ENCODE data around the gene TAF9B.
A peak's percentile ranks its signal among the peaks of the same experiment; 100 is the strongest.
"Not testable (repeated sequence)": the region's sequence is repeated elsewhere in the genome, so short reads cannot be mapped to it uniquely, and the experiment has no call there.

TAF9B gene

DNA sequence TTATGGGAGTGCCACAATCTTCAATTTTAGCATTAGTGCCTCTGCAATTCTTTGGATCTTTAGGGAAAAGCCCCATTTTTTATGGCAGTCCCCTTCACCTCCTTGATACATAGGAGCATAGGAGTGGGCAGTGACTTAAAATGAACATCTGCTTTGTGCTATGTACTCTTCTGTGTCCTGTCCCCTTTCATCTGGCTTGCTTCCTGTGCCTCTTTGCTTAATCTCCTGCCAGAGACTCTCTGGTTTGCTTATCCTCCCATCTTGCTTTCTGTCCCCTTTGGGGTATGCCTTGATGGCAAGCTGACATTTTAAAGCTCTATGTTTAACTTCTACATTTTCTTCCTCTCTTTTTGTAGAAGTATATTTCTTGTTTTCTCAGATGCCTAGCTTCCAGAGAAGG lies 23.1 kb downstream of the TAF9B start:
- no peak for DNase-seq (ENCODE audit: low read depth in 2 of 2)

- no peak for DNase-seq (ENCODE audit: low read depth in 2 of 2)
Measured at GRCh38 chrX:78111140-78111931, 28.1 kb downstream of the TAF9B start.

DNA sequence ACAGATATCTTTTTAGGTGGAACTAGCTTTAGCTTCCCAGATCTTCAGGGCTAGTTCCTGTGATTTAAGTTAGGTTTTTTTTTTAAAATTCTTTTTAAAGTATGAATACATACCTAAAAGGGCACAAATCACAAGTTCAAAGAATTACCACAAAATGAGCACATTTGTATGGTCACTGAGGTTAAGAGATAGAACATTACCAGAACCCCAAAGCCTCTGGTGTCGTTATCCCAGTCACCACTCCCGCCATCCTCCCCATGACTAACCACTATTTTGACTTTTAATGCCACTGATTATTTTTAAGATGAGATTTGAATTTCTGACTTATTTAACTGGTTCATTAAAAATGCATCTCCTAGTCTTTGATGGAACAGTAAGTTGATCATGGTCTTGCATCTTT lies 30.0 kb downstream of the TAF9B start:
- no peak for DNase-seq (ENCODE audit: low read depth in 2 of 2)

GRCh38 chrX:78106651-78106986 lies 32.8 kb downstream of the TAF9B start:
- no peak for DNase-seq (ENCODE audit: low read depth in 2 of 2)

- no peak for DNase-seq (ENCODE audit: low read depth in 2 of 2)
Measured at GRCh38 chrX:78105944-78106650, 33.4 kb downstream of the TAF9B start.

DNA sequence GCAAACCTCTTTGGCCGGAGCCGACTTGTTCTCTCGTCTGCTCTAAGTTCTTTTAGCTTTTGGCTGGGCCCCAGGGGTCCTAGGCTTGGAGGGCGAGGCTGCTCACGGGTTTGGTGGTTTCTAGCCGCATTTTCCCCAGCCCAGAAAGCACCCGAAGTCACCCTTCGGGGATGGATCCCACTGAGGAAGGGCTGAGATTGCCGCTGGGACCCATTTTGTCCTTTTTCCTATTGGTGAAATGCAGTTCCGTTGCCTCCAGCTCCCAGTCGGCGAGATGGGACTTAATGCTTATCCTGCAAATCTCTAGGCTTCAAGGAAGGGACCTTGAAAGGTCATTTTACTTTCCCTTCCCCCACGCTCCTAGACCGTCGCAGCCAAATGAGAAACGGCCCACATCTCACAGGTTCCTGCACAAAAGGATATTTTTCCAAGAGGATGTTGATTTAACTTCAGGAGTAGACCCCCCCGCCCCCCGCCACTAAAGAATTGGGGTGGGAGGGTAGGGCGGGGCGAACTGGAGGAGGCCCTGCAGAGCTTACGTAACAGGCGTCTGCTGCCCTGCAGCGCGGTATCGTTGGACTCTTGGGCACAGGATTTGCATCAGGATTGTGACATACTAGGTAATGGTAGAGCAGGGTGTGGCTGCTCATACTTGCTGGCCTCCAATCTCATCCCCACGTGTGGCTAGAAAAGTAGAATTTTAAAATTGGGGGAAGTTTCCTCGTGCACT lies 34.8 kb downstream of the TAF9B start:
- no peak for DNase-seq (ENCODE audit: low read depth in 2 of 2)

DNA sequence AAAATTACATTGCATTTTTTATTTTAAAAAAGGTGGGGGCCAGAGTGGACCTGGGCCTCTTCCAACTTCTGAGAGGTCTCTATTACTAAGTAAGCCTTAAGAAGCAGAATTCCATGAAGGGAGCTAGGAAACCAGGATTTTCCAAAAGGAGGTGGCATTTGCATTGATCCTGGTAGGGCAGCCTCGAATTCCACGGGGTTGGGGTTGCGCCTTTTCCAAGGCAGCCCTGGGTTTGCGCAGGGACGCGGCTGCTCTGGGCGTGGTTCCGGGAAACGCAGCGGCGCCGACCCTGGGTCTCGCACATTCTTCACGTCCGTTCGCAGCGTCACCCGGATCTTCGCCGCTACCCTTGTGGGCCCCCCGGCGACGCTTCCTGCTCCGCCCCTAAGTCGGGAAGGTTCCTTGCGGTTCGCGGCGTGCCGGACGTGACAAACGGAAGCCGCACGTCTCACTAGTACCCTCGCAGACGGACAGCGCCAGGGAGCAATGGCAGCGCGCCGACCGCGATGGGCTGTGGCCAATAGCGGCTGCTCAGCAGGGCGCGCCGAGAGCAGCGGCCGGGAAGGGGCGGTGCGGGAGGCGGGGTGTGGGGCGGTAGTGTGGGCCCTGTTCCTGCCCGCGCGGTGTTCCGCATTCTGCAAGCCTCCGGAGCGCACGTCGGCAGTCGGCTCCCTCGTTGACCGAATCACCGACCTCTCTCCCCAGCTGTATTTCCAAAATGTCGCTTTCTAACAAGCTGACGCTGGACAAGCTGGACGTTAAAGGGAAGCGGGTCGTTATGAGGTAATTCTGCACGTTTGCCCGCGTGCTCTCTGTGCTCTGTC lies 35.6 kb downstream of the TAF9B start, which contains the start of gene PGK1:
Gene PGK1 (plus strand): TSS at position 626 of the 824 bp plus-strand sequence. CDS start 93 bp downstream, at position 719.
- peak; percentile 84 to 87 for DNase-seq (ENCODE audit: low read depth in 2 of 2)

- no peak for DNase-seq (ENCODE audit: low read depth in 2 of 2)
Measured at GRCh38 chrX:78103001-78103622, 36.3 kb downstream of the TAF9B start.

GRCh38 chrX:78102091-78102490 lies 37.4 kb downstream of the TAF9B start:
- DNase-seq (ENCODE audit: low read depth in 2 of 2): no peak

GRCh38 chrX:78098108-78098507 lies 41.3 kb downstream of the TAF9B start:
- no peak for DNase-seq (ENCODE audit: low read depth in 2 of 2)

- DNase-seq (ENCODE audit: low read depth in 2 of 2): no peak
Measured at GRCh38 chrX:78092296-78092695, 47.2 kb downstream of the TAF9B start.

GRCh38 chrX:78081413-78081812 lies 58.0 kb downstream of the TAF9B start:
- DNase-seq (ENCODE audit: low read depth in 2 of 2): not testable (repeated sequence)
